LoVo (cell line): ENCODE results near the gene PIK3AP1.
A peak's percentile ranks its signal among the peaks of the same experiment; 100 is the strongest.
"Not testable (repeated sequence)": the region's sequence is repeated elsewhere in the genome, so short reads cannot be mapped to it uniquely, and the experiment has no call there.

ENCODE experiments used
- DNase-seq: peaks from one replicate; pipeline ENCODE4 v3.0.0-alpha.2; 2016; ENCODE audit warnings: low spot score

The PIK3AP1 gene

DNA sequence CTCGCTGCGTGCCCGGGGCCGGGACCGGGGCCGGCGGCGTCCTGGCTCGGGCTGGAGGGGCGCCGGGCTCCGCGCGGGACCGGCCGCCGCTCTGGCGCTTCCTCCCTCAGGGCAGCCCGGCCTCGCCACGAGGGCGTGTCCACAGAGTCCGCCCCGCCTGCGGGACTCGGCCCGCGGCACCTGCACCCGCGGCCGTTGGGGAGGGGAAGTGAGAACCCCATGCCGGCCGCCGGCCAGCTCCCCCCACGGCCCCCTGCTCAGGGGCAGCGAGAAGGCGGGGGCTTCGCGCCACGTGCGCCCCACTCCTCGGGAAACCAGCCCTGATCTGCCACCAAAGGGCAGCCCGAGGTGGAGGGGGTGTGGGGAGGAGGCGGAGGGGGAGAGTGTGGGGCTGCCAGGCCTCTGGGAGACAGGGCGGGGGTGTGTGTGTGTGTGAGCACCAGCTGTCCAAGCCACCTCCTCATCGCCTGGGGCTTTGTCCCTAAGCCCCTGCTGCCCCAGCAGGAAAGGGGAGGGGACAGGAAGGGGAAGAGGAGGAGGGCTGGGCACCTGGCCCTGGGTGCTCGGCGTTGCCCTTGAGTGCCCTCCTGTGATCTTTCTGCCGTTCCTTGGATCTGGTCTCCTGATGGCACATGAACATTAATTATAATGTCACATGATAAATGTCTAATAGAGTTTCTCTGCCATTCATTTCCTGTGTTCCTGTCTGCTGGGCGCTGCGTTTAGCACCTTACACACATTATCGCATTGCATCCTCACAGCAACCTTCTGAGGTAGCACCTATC is at the start of gene PIK3AP1:
TSS of gene PIK3AP1 (minus strand) at position 93 of the 785 bp plus-strand sequence. CDS start 120 bp downstream, outside the sequence.
- DNase-seq: peak; percentile 64

DNA sequence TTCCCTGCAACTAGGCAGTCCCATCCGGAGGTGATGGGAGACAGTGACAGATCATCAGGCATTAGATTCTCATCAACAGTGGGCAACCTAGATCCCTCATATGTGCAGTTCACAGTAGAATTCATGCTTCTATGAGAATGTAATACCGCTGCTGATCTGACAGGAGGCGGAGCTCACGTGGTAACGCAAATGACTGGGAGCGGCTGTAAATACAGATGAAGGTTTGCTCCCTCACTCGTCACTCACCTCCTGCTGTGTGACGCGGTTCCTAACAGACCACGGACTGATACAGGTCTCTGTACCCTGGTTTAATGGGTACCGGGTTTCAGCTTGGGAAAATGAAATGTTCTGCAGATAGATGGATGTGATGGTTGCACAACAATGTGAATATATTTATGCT is 47.8 kb upstream of the PIK3AP1 start:
- DNase-seq: no peak

DNA sequence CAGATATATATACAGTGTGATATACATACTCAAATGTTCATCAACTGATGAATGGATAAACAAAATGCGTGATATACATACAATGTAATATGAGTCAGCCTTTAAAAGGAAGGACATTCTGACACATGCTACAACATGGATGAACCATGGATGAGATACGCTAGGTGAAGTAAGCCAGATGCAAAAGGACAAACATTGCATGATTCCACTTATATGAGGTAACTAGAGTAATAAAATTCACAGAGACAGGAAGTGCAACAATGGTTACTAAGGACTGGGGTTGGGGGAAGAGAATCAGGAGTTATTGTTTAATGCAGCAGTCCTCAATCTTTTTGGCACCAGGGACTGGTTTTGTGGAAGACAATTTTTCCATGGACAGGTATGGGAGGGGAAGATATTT is 47.3 kb upstream of the PIK3AP1 start:
- DNase-seq: no peak

- DNase-seq: peak; percentile 68
Measured at GRCh38 chr10:96765406-96766240, 45.3 kb upstream of the PIK3AP1 start.

- no peak for DNase-seq
Measured at GRCh38 chr10:96764425-96765060, 44.2 kb upstream of the PIK3AP1 start.

- no peak for DNase-seq
Measured at GRCh38 chr10:96758423-96758822, 38.1 kb upstream of the PIK3AP1 start.

- no peak for DNase-seq
Measured at GRCh38 chr10:96756111-96756903, 36.0 kb upstream of the PIK3AP1 start.

DNA sequence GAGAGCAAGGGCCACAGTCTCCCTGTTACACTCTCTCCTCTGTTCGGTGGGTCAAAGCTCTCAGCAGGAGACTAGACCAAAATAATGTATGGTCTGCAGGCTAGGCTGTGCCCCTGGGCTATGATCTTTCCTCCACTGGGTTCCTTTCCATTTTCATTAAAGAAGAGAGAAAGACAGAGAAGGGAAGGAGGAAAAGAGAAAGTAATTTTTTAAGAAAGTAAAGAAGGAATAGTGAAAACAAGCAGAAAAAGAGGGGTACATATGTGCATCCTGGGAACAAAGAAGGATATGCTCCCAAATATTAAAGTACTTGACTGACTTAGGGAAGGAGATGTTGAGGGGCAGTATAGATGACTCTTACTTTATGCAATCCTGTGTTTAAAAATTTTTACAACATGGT is 33.6 kb upstream of the PIK3AP1 start:
- no peak for DNase-seq

- no peak for DNase-seq
Measured at GRCh38 chr10:96752375-96752774, 32.1 kb upstream of the PIK3AP1 start.

DNA sequence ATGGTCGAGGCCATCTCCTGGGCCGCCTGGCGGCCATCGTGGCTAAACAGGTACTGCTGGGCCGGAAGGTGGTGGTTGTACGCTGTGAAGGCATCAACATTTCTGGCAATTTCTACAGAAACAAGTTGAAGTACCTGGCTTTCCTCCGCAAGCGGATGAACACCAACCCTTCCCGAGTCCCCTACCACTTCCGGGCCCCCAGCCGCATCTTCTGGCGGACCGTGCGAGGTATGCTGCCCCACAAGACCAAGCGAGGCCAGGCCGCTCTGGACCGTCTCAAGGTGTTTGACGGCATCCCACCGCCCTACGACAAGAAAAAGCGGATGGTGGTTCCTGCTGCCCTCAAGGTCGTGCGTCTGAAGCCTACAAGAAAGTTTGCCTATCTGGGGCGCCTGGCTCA is 30.0 kb upstream of the PIK3AP1 start:
- not testable (repeated sequence) for DNase-seq

DNA sequence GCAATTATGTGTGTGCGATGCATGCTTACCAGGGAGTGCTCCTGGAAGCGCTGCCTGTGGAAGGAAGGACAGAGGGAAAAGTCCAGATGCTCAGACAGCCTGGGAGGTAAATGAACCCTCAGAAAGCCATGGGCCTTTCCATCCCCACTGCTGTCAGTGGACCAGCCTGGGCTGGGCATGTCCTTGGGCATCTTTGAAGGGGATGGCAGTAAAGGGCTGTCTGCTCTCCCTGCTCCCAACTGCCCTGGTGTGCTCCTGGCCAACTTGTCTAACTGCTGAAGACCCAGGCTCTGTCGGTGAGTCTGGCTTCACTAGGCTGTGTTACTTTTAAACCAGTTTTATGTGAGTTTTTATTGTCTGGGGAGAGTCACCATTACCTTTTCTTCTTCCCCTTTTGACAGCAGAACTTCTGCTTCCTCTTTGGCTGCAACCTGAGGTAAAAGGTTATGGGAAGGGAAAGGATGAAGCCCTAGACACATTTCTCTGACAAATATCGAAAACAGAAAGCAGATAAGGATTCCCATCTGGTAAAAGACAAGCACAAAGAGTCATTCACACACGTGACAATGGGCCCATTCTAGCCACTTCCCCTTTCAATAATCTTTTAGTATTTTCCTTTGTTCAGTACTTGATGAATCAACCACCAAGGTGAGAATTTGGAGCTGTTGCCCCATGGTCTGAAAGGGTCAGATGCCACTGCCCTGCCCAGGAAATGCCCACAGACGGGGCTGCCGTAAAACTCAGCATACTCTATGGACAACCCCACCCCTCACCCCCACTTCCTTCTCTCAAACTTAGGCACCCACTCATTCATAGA is 27.6 kb upstream of the PIK3AP1 start:
- no peak for DNase-seq

DNA sequence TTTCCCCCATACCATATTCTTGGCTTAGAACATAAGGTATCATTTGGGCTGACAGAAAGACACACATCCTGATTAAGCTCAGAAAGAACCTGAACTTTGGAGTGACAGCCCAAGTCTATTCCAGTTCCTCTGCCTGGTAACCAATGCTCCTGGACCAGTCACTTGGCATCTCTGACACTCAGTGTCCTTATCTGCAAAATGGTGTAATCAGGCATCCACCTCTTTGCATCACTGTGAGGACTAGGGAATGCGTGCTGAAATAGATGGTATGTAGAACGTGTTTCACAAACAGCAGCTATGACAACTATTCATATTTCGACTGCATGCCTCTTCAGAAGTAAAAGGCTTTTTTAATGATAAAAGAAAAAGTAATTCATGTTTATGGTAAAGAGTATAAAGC is 26.2 kb upstream of the PIK3AP1 start:
- DNase-seq: no peak

DNA sequence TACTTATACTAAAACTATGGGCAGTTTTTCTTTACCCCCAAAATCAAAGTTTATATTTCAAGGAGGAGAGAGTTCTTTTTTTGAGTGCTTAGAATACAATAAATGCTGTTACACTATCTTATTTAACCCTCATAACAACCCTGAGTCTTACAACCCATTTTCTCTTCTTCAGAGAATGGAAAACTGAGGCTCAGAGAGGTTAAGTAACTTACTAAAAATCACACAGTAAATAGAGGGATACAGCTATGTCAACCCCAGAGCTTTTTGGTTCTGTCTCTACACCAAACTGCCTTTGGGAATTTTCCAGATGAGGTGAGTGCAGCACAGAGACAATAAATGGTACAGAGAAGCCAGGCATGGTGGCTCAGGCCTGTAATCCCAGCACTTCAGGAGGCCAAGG is 25.6 kb upstream of the PIK3AP1 start:
- no peak for DNase-seq

DNA sequence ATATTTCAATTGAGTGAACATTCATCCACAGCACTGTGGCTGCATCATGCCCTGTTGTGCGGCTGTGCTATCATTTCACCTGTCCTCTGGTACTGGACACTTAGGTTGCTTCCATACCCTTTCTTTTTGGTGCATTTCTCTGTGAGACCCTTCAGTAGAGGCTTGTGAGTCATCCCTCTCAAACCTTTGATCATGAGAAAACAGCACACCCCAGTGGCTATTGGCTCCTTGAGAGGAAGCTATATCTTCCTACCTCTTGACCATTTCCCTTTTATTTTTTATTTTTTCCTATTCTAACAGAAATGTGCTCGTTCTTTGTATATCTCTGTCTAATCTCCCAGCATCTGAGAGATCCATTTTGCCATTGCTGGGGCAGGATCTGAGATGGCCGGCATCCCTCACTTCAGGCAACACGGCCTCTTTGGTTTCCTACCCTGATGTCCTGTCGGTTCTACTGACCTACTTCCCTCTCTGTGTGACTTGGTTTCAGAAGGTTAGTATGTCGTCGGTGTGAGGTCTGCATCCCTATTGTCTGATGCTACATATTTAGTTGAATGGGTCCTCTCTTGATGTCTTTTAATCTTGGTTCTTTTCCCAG is 23.8 kb upstream of the PIK3AP1 start:
- DNase-seq: no peak

DNA sequence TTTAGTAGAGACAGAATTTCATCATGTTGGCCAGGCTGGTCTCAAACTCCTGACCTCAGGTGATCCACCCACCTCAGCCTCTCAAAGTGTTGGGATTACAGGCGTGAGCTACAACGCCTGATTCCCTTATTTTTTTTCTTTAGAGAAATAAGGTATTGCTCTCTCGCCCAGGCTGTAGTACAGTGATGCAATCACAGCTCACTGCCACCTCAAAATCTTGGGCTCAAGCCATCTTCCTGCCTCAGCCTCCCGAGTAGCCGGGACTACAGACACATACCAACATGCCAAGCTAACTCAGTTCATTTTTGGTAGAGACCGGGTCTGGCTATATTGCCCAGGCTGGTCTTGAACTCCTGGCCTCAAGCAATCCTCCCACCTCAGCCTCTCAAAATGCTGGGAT is 21.2 kb upstream of the PIK3AP1 start:
- DNase-seq: not testable (repeated sequence)

DNA sequence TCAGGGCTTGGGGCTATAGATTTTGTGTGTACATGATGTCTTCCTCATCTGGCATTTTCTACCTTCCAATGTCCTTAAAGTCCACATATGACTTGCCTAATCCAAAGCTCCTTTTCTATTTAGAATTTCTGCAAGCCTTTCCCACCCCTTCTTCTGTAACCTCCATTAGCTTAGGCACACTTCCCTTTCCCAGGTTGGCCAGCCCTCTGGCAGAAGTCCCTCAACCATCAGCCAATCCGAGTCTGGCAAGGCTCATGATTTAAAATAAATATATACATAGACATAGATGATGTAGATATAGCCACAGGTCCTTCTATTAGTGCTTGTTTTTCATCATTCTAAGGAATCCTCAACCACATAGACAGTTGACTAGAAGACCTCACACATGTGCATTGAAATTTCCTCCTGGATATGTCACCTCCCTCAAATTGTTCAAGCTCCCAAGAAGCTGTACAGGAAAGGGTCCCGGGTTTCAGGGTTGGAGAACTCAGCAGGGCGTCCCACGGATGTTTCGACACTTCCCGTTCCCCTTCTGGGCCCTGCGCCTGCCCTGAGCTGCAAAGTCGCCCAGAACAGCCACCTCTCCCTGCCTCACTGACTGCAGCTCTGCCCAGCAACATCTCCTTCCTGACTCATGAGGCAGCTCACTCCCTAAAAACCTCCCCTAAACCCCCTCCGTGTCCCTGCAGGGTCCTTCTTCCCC is 20.4 kb upstream of the PIK3AP1 start:
- DNase-seq: no peak

GRCh38 chr10:96740141-96740540 is 19.8 kb upstream of the PIK3AP1 start:
- no peak for DNase-seq

- not testable (repeated sequence) for DNase-seq
Measured at GRCh38 chr10:96737307-96737902, 17.1 kb upstream of the PIK3AP1 start.

GRCh38 chr10:96724621-96725020 is 4.3 kb upstream of the PIK3AP1 start:
- no peak for DNase-seq

- DNase-seq: no peak
Measured at GRCh38 chr10:96721207-96721572, 876 bp upstream of the PIK3AP1 start.
